Eye (tissue), 1 donor: ENCODE data around the gene EFCAB11.

Experiments used
- DNase-seq: peaks from one replicate; pipeline ENCODE4 v3.0.0-alpha.2; 2015

EFCAB11 gene

GRCh38 chr14:89807892-89808291 lies 146.6 kb downstream of the EFCAB11 start:
- DNase-seq, result no peak

GRCh38 chr14:89807151-89807550 lies 147.4 kb downstream of the EFCAB11 start:
- peak; percentile 67 for DNase-seq

GRCh38 chr14:89806451-89806850 lies 148.1 kb downstream of the EFCAB11 start:
- DNase-seq, result no peak

GRCh38 chr14:89805501-89805900 lies 149.0 kb downstream of the EFCAB11 start:
- no peak for DNase-seq

- DNase-seq, result no peak
These were observed 151.0 kb downstream of the EFCAB11 start for GRCh38 chr14:89803542-89803941.

GRCh38 chr14:89801136-89801535 lies 153.4 kb downstream of the EFCAB11 start:
- DNase-seq, result no peak

GRCh38 chr14:89798212-89798773 lies 156.2 kb downstream of the EFCAB11 start:
- DNase-seq, result no peak

GRCh38 chr14:89797148-89797547 lies 157.4 kb downstream of the EFCAB11 start:
- no peak for DNase-seq

GRCh38 chr14:89794096-89794495 lies 160.4 kb downstream of the EFCAB11 start:
- DNase-seq, result no peak

- no peak for DNase-seq
These were observed 161.2 kb downstream of the EFCAB11 start for GRCh38 chr14:89793367-89793716.

GRCh38 chr14:89792489-89793366 lies 161.8 kb downstream of the EFCAB11 start:
- no peak for DNase-seq

GRCh38 chr14:89787525-89787924 lies 167.0 kb downstream of the EFCAB11 start:
- DNase-seq, result no peak

- DNase-seq, result no peak
These were observed 173.5 kb downstream of the EFCAB11 start for GRCh38 chr14:89781046-89781445.

- DNase-seq, result no peak
These were observed 174.8 kb downstream of the EFCAB11 start for GRCh38 chr14:89779707-89780106.

- DNase-seq, result no peak
These were observed 178.6 kb downstream of the EFCAB11 start for GRCh38 chr14:89775946-89776345.

GRCh38 chr14:89775151-89775550 lies 179.4 kb downstream of the EFCAB11 start:
- DNase-seq, result no peak

GRCh38 chr14:89773644-89774316 lies 180.8 kb downstream of the EFCAB11 start:
- peak; percentile 45 for DNase-seq

GRCh38 chr14:89773151-89773550 lies 181.4 kb downstream of the EFCAB11 start:
- DNase-seq, result no peak

GRCh38 chr14:89771251-89771650 lies 183.3 kb downstream of the EFCAB11 start:
- peak; percentile 62 for DNase-seq

GRCh38 chr14:89767861-89768268 lies 186.7 kb downstream of the EFCAB11 start:
- DNase-seq, result peak; percentile 35

GRCh38 chr14:89767131-89767530 lies 187.4 kb downstream of the EFCAB11 start:
- no peak for DNase-seq

GRCh38 chr14:89765346-89765745 lies 189.2 kb downstream of the EFCAB11 start:
- DNase-seq, result no peak

- DNase-seq, result no peak
These were observed 194.4 kb downstream of the EFCAB11 start for GRCh38 chr14:89760086-89760485.
